DOHH2 (cell line): ENCODE data around the gene VPS33B.

Source experiments
- H3F3A ChIP-seq: fragments of 200-600 bp; sonication (generic), shearing (Covaris generic); 2 replicates; pipeline ENCODE4 v1.6.0; 2016; ENCODE audit warnings: antibody characterized with exemption, mild to moderate bottlenecking; ENCODE audit not compliant: control insufficient read depth, insufficient read depth
- H3K27ac ChIP-seq: fragments of 200-600 bp; sonication (generic); 2 replicates; pipeline ENCODE4 v1.5.1; 2014; ENCODE audit warnings: low read depth, mild to moderate bottlenecking, low read length, moderate library complexity
- H3K27me3 ChIP-seq: fragments of 200-600 bp; sonication (generic); 2 replicates; pipeline ENCODE4 v1.6.1; 2014; ENCODE audit warnings: mild to moderate bottlenecking, low read length, mixed read lengths; ENCODE audit not compliant: control insufficient read depth
- H3K36me3 ChIP-seq: fragments of 200-600 bp; sonication (generic); 2 replicates; pipeline ENCODE4 v1.6.1; 2014; ENCODE audit warnings: mild to moderate bottlenecking, low read length, moderate library complexity, mixed read lengths; ENCODE audit not compliant: control insufficient read depth
- H3K4me1 ChIP-seq: fragments of 200-600 bp; sonication (generic); 2 replicates; pipeline ENCODE4 v1.6.1; 2014; ENCODE audit warnings: mild to moderate bottlenecking, low read length, mixed read lengths; ENCODE audit not compliant: control insufficient read depth
- H3K4me2 ChIP-seq: fragments of 200-600 bp; sonication (generic); 2 replicates; pipeline ENCODE4 v1.6.0; 2014; ENCODE audit warnings: mild to moderate bottlenecking, low read length, moderate library complexity
- H3K4me3 ChIP-seq: fragments of 200-600 bp; sonication (generic); 2 replicates; pipeline ENCODE4 v1.5.1; 2014; ENCODE audit warnings: mild to moderate bottlenecking, low read length, mixed read lengths
- H3K79me2 ChIP-seq: fragments of 200-600 bp; sonication (generic); 2 replicates; pipeline ENCODE4 v1.6.1; 2014; ENCODE audit warnings: mild to moderate bottlenecking, low read length, mixed read lengths; ENCODE audit not compliant: control insufficient read depth
- H3K9me2 ChIP-seq: fragments of 200-600 bp; sonication (generic); replicated peaks from 2 replicates; pipeline ENCODE4 v1.6.1; 2014; ENCODE audit warnings: mild to moderate bottlenecking, low read length, mixed read lengths; ENCODE audit not compliant: control insufficient read depth
- H3K9me3 ChIP-seq: fragments of 200-600 bp; sonication (generic); 2 replicates; pipeline ENCODE4 v1.6.1; 2014; ENCODE audit warnings: antibody characterized with exemption, low read length, mixed read lengths; ENCODE audit not compliant: control insufficient read depth, insufficient read depth
- H4K20me1 ChIP-seq: fragments of 200-600 bp; sonication (generic); 2 replicates; pipeline ENCODE4 v1.6.0; 2014; ENCODE audit warnings: low read depth, mild to moderate bottlenecking, antibody characterized with exemption, low read length, moderate library complexity; ENCODE audit not compliant: control insufficient read depth, insufficient read depth
- EZH2phosphoT487 ChIP-seq: fragments of 200-600 bp; sonication (generic); IDR thresholded peaks from 2 replicates; pipeline ENCODE4 v1.6.1; 2017; ENCODE audit warnings: borderline replicate concordance, mild to moderate bottlenecking, antibody characterized with exemption, low read length, moderate library complexity, mixed read lengths
- TF ChIP-seq, protein P1 (sequence below): fragments of 200-600 bp; sonication (generic); IDR thresholded peaks from one replicate; pipeline ENCODE4 v1.5.1; 2014; ENCODE audit warnings: antibody characterized with exemption, mild to moderate bottlenecking, low read depth, low read length; ENCODE audit not compliant: poor library complexity, severe bottlenecking

Gene VPS33B

GRCh38 chr15:91027677-91028076, 5.3 kb upstream of the VPS33B start:
- H3K4me2 ChIP-seq: no peak overlapping the region
- peaks cover 6% of the 10 kb centered on the region for H3K27me3 ChIP-seq
- no peaks in the 10 kb centered on the region for H4K20me1 ChIP-seq
- H3F3A ChIP-seq: no peaks in the 10 kb centered on the region
- no peaks in the 10 kb centered on the region for H3K9me2 ChIP-seq
- H3K79me2 ChIP-seq: no peaks in the 10 kb centered on the region
- H3K9me3 ChIP-seq: no peaks in the 10 kb centered on the region
- peaks cover 6% of the 10 kb centered on the region for H3K4me1 ChIP-seq
- no peak overlapping the region for H3K27ac ChIP-seq
- no peak for TF ChIP-seq EZH2phosphoT487
- TF ChIP-seq, protein P1, sequence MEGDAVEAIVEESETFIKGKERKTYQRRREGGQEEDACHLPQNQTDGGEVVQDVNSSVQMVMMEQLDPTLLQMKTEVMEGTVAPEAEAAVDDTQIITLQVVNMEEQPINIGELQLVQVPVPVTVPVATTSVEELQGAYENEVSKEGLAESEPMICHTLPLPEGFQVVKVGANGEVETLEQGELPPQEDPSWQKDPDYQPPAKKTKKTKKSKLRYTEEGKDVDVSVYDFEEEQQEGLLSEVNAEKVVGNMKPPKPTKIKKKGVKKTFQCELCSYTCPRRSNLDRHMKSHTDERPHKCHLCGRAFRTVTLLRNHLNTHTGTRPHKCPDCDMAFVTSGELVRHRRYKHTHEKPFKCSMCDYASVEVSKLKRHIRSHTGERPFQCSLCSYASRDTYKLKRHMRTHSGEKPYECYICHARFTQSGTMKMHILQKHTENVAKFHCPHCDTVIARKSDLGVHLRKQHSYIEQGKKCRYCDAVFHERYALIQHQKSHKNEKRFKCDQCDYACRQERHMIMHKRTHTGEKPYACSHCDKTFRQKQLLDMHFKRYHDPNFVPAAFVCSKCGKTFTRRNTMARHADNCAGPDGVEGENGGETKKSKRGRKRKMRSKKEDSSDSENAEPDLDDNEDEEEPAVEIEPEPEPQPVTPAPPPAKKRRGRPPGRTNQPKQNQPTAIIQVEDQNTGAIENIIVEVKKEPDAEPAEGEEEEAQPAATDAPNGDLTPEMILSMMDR: no peak
- H3K36me3 ChIP-seq: no peaks in the 10 kb centered on the region
- H3K4me3 ChIP-seq: no peak overlapping the region

DNA sequence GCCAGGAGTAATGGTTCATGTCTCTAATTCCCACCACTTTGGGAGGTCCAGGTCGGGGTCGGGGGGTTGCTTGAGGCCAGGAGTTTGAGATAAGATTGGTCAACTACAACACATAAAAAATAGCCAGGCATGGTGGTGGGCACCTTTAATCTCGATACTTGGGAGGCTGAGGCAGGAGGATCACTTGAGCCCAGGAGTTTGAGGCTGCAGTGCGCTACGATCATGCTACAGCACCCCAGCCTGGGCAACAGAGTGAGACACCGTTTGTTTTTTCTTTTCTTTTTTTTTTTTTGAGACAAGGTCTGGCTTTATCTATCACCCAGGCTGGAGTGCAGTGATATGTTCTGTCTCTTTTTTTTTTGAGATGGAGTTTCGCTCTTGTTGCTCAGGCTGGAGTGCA, 1.3 kb upstream of the VPS33B start:
- Histone ChIP-seq H3K36me3 (no peaks in the 10 kb centered on the region), H3K9me3 (no peaks in the 10 kb centered on the region), H3F3A (no peaks in the 10 kb centered on the region), H3K27me3 (no peaks in the 10 kb centered on the region), H4K20me1 (no peaks in the 10 kb centered on the region), H3K9me2 (no peaks in the 10 kb centered on the region), H3K4me2 (no peak overlapping the region), H3K27ac (no peak overlapping the region), H3K4me1 (peaks cover 20% of the 10 kb centered on the region), H3K79me2 (peaks cover 32% of the 10 kb centered on the region), H3K4me3 (no peak overlapping the region)
- TF ChIP-seq EZH2phosphoT487: no peak
- TF ChIP-seq, protein P1: no peak

DNA sequence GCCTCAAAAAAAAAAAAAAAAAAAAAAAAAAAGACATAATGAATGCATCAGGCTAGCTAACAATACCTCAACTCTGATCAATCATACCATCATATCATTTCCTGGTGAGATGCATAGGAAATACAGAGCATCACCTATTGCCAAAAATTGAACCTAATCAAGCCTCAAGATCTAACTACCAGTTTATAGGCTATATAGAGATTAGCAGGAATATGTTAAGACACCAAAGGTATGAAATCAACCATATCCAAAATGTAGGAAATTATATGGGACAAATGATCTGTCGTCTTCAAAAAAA, 387 bp upstream of the VPS33B start:
- Histone ChIP-seq H3K27ac (0 out of 2 replicates have a peak overlapping the region, but pooled peaks have one; percentile 7), H3K4me2 (peak overlapping the region; percentile 90), H3F3A (no peaks in the 10 kb centered on the region), H3K36me3 (0 out of 2 replicates have a peak, but pooled peaks cover under 1% of the 10 kb centered on the region), H3K9me3 (no peaks in the 10 kb centered on the region), H3K27me3 (no peaks in the 10 kb centered on the region), H4K20me1 (no peaks in the 10 kb centered on the region), H3K4me3 (peak overlapping the region; percentile 97), H3K9me2 (no peaks in the 10 kb centered on the region), H3K79me2 (peaks cover 40% of the 10 kb centered on the region), H3K4me1 (peaks cover 20% of the 10 kb centered on the region)
- TF ChIP-seq EZH2phosphoT487: no peak
- TF ChIP-seq, protein P1: no peak
